Amygdala (tissue), 56 donors: Measurements from ENCODE around the gene DERL2.
"Not testable (repeated sequence)": the region's sequence is repeated elsewhere in the genome, so short reads cannot be mapped to it uniquely, and the experiment has no call there.

Experiments used
- DNase-seq, 56 donors: peaks; one replicate each; lab custom pipeline; 2025; lab: John Stamatoyannopoulos, UW

Gene DERL2

GRCh38 chr17:5439446-5439764 is 46.6 kb downstream of the DERL2 start:
- no peak for DNase-seq

GRCh38 chr17:5438716-5439445 is 47.1 kb downstream of the DERL2 start, which contains the start of gene C1QBP:
Gene C1QBP (minus strand): TSS chr17:5439155. CDS start chr17:5439073, 82 bp downstream.
- DNase-seq: peak; percentile 36 to 93 (median 80)

- DNase-seq: no peak
Measured at GRCh38 chr17:5437721-5438317, 48.2 kb downstream of the DERL2 start.

DNA sequence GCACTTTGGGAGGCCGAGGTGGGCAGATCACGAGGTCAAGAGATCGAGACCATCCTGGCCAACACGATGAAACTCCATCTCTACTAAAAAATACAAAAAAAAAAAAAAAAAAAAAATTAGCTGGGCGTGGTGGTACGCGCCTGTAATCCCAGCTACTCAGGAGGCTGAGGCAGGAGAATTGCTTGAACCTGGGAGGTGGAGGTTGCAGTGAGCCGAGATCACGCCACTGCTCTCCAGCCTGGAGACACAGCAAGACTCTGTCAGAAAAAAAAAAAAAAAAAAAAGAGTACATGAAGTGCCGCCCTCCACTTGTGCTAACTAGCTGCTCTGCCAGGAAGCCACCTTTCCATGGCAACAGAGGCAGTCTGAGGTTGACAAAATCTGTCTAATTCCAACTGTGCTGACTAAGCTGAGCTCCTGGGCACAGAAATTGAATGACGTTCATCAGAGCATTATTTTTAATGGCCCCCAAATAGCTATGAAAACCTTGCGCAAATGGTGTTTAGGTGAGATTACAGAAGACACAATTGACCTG is 50.1 kb downstream of the DERL2 start:
- DNase-seq: peak in 20 of 56 donors; percentile 1 to 54 (median 12)

DNA sequence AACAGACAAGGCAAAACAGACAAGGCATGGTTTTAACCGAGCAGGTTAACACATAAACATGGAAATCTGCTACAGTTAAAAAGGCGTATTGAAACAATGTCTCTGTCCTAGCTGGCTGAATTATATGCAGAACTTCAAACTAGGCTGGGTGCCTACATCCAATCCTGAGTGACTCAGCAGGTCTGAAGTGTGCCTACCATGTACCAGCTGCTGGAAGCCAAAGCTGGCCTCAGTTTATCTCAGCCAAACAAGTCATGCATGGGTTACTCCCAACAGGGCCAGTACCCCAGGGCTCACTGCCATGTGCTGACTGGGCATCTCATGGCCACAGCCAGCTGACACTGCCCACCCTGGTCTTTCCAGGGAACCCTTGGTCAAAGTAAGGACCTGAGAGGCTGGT is 51.0 kb downstream of the DERL2 start:
- peak in 2 of 56 donors; percentile 14 to 16 for DNase-seq

DNA sequence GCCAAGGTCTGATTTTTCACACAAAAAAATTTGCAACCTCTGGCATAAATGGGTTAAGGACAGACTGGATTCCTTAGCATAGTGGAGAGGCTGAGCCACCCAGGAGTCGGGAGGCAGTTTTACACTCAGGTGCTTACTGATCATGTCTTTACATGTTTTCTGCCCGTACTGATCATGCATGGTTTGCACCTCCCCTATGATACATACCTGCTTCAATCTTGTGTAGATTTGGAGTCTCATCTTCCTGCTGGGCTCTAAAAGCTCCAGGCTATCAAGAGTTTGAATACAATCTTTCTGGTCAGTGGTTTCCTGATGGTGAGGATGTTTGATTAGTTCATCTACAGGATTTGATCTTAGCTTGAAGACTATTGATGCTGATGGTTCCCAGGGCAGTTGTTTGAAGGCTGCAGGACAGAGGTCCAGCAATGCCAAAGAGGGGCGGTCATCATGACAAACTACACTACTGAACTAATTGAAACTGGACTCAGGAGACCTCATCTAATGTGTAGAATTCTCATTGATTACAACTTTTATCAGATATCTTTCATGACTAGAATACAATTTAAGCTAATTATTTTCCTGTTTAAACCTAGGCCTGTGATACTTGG is 53.9 kb downstream of the DERL2 start:
- no peak for DNase-seq

GRCh38 chr17:5431234-5431633 is 54.7 kb downstream of the DERL2 start:
- DNase-seq: not testable (repeated sequence)

GRCh38 chr17:5430413-5430999 is 55.5 kb downstream of the DERL2 start:
- no peak for DNase-seq

DNA sequence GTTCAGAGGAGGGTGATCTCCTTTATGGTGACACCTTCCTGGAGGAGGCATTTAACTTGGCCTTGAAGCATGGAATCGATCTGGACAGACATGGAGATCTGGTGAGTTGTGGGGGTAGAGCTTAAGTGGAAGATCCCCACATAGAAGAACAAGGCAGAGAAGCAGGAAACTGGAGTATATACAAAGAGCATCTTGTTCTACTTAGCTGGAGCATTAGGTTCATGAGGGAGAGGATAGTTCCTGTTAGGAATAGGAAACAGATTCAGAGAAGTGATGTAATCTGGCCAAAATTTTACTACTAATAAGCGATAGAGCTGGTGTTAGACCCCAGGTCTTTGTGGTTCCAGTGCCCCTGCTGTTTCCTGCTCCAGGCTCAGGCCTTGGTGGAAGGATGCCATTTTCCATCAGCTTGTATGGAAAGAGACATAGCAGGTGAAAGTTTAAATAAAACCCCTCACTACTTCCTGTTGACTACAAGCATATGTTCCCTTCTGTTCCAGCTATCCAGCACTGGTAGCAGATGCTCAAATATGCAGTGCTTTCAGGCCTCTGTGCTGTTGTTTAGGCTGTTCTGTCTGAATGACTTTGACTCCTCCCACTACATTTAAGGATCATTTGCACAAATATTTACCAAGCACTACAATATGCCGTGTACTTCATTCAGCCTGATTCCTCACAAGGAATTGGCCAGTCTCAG is 56.6 kb downstream of the DERL2 start:
- DNase-seq: no peak

DNA sequence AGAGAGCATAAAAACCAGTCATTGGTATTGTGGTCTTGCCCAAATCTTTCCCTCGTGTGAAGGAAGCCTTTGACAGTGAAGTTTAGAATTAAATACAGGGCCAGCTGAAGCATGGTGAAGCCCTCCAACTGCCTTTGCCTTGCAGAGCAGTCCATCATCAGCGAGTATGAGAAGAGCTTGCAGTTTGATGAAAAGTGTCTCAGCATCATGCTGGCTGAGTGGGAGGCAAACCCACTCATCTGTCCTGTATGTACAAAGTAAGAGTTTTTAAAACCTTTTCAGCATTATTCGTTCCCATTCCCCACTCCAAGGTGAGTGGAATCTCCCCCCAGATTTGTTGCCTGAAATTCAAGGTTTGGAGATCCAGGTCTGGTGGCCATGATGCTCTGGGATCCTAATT is 60.2 kb downstream of the DERL2 start:
- no peak for DNase-seq

DNA sequence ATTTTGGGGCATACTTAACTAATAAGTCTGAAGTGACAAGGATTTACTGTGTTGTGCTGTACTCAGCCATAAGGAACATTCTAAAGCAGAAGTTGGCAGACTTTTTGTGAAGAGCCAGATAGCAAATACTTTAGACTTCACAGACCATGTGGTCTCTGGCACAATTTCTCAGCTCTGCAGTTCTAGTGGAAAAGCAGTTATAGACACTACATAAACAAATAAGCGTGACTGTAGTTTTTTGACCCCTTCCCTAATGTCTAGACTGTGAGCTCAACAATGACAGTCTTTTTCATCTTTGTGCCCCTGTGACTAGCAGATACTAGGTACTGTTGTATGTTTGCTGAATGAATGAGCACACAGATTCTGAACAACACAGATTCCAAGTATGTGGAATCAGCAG is 61.1 kb downstream of the DERL2 start:
- DNase-seq: no peak

DNA sequence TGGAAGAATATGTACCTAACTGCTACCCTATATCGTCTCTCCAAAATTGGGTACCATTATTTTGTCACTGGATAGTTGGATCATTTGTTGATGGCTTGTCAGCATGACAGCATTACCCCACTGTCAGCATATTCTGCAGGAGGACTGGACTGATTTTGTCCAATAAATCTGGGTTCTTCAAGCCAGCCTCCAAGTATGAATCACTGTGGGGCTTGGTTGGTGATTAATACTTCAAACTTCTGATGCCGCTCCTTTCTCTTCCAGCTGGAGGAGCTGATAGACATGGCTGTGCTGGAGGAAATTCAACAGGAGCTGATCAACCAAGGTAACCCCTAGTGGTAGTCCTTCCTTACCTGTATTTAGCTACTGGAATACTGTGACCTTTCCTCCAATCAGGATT is 63.5 kb downstream of the DERL2 start:
- DNase-seq: no peak
